ENCODE results near the gene PMFBP1. TPM values are rescaled to one million over a fixed set of nuclear protein-coding genes. Genes with fewer than 3 reads are reported as not detected.

The PMFBP1 gene
- total RNA-seq, 2 experiments from 2014 or later, result 0.17 to 0.24 TPM

GRCh38 chr16:72202014-72202413, 30.1 kb upstream of the PMFBP1 start:
- Mint-ChIP-seq H3K9me3 (no peaks in the 10 kb centered on the region), H3K4me1 (ENCODE audit: low read depth) (peaks cover 7% of the 10 kb centered on the region), H3K4me3 (no peak overlapping the region), H3K36me3 (ENCODE audit: low read depth) (no peaks in the 10 kb centered on the region), H3K27ac (no peak overlapping the region), H3K27me3 (ENCODE audit: low read depth) (peaks cover 3% of the 10 kb centered on the region)
- intact Hi-C loops (cut with micrococcal nuclease), result no loop called here
- CTCF ChIA-PET, result interaction anchor here (2.0 kb wide), 1 partner anchor 77 kb away, joined by 5 read pairs; no protein-coding TSS in a partner anchor
- peak; percentile 6 for DNase-seq

- DNase-seq, result no peak
- intact Hi-C loops (cut with micrococcal nuclease), result no loop called here
- no peaks in the 10 kb centered on the region for H3K36me3 Mint-ChIP-seq (ENCODE audit: low read depth)
- no peak overlapping the region for H3K4me3 Mint-ChIP-seq
- CTCF ChIA-PET, result no interaction called here
- peaks cover 7% of the 10 kb centered on the region for H3K4me1 Mint-ChIP-seq (ENCODE audit: low read depth)
- no peaks in the 10 kb centered on the region for H3K9me3 Mint-ChIP-seq
- peaks cover 3% of the 10 kb centered on the region for H3K27me3 Mint-ChIP-seq (ENCODE audit: low read depth)
- no peak overlapping the region for H3K27ac Mint-ChIP-seq
Observed at GRCh38 chr16:72201387-72201786, 29.4 kb upstream of the PMFBP1 start.

- Mint-ChIP-seq H3K36me3 (ENCODE audit: low read depth) (no peaks in the 10 kb centered on the region), H3K4me3 (no peak overlapping the region), H3K9me3 (no peaks in the 10 kb centered on the region), H3K27me3 (ENCODE audit: low read depth) (peaks cover 3% of the 10 kb centered on the region), H3K27ac (no peak overlapping the region), H3K4me1 (ENCODE audit: low read depth) (peaks cover 7% of the 10 kb centered on the region)
- intact Hi-C loops (cut with micrococcal nuclease), result no loop called here
- CTCF ChIA-PET, result no interaction called here
- no peak for DNase-seq
Observed at GRCh38 chr16:72199761-72200337, 27.9 kb upstream of the PMFBP1 start.

- no peak overlapping the region for H3K4me3 Mint-ChIP-seq
- intact Hi-C loops (cut with micrococcal nuclease), result no loop called here
- peaks cover 7% of the 10 kb centered on the region for H3K4me1 Mint-ChIP-seq (ENCODE audit: low read depth)
- peaks cover 3% of the 10 kb centered on the region for H3K27me3 Mint-ChIP-seq (ENCODE audit: low read depth)
- H3K36me3 Mint-ChIP-seq (ENCODE audit: low read depth), result no peaks in the 10 kb centered on the region
- DNase-seq, result no peak
- CTCF ChIA-PET, result no interaction called here
- no peak overlapping the region for H3K27ac Mint-ChIP-seq
- H3K9me3 Mint-ChIP-seq, result no peaks in the 10 kb centered on the region
Observed at GRCh38 chr16:72198771-72199201, 26.8 kb upstream of the PMFBP1 start.

- no peak for DNase-seq
- H3K9me3 Mint-ChIP-seq, result no peaks in the 10 kb centered on the region
- peaks cover under 1% of the 10 kb centered on the region for H3K4me1 Mint-ChIP-seq (ENCODE audit: low read depth)
- CTCF ChIA-PET, result no interaction called here
- H3K27me3 Mint-ChIP-seq (ENCODE audit: low read depth), result no peaks in the 10 kb centered on the region
- H3K27ac Mint-ChIP-seq, result no peak overlapping the region
- no peaks in the 10 kb centered on the region for H3K36me3 Mint-ChIP-seq (ENCODE audit: low read depth)
- intact Hi-C loops (cut with micrococcal nuclease), result no loop called here
- no peak overlapping the region for H3K4me3 Mint-ChIP-seq
Observed at GRCh38 chr16:72198021-72198711, 26.2 kb upstream of the PMFBP1 start.

GRCh38 chr16:72197545-72197944, 25.6 kb upstream of the PMFBP1 start:
- H3K9me3 Mint-ChIP-seq, result no peaks in the 10 kb centered on the region
- intact Hi-C loops (cut with micrococcal nuclease), result no loop called here
- H3K27me3 Mint-ChIP-seq (ENCODE audit: low read depth), result no peaks in the 10 kb centered on the region

GRCh38 chr16:72195609-72196008, 23.7 kb upstream of the PMFBP1 start:
- no peak for DNase-seq
- intact Hi-C loops (cut with micrococcal nuclease), result no loop called here
- CTCF ChIA-PET, result interaction anchor here (0.7 kb wide), 1 partner anchor 70 kb away, joined by 3 read pairs; no protein-coding TSS in a partner anchor
- no peak overlapping the region for H3K4me3 Mint-ChIP-seq
- H3K9me3 Mint-ChIP-seq, result no peaks in the 10 kb centered on the region
- no peak overlapping the region for H3K27ac Mint-ChIP-seq
- H3K4me1 Mint-ChIP-seq (ENCODE audit: low read depth), result no peaks in the 10 kb centered on the region
- no peaks in the 10 kb centered on the region for H3K36me3 Mint-ChIP-seq (ENCODE audit: low read depth)
- H3K27me3 Mint-ChIP-seq (ENCODE audit: low read depth), result no peaks in the 10 kb centered on the region

More at GRCh38 chr16:72197545-72197944, 25.6 kb upstream of the PMFBP1 start:
- H3K27ac Mint-ChIP-seq, result no peak overlapping the region
- no peak for DNase-seq
- H3K4me3 Mint-ChIP-seq, result no peak overlapping the region
- H3K36me3 Mint-ChIP-seq (ENCODE audit: low read depth), result no peaks in the 10 kb centered on the region
- CTCF ChIA-PET, result no interaction called here
- H3K4me1 Mint-ChIP-seq (ENCODE audit: low read depth), result no peaks in the 10 kb centered on the region

GRCh38 chr16:72191551-72191950, 19.6 kb upstream of the PMFBP1 start:
- Mint-ChIP-seq H3K4me1 (ENCODE audit: low read depth) (no peaks in the 10 kb centered on the region), H3K9me3 (no peaks in the 10 kb centered on the region), H3K4me3 (no peak overlapping the region), H3K27me3 (ENCODE audit: low read depth) (no peaks in the 10 kb centered on the region), H3K36me3 (ENCODE audit: low read depth) (no peaks in the 10 kb centered on the region), H3K27ac (no peak overlapping the region)
- no peak for DNase-seq
- intact Hi-C loops (cut with micrococcal nuclease), result no loop called here
- CTCF ChIA-PET, result interaction anchor here (0.6 kb wide), 1 partner anchor 50 kb away, joined by 3 read pairs; no protein-coding TSS in a partner anchor

- Mint-ChIP-seq H3K4me1 (ENCODE audit: low read depth) (no peaks in the 10 kb centered on the region), H3K27me3 (ENCODE audit: low read depth) (no peaks in the 10 kb centered on the region), H3K27ac (no peak overlapping the region), H3K4me3 (no peak overlapping the region), H3K36me3 (ENCODE audit: low read depth) (no peaks in the 10 kb centered on the region), H3K9me3 (no peaks in the 10 kb centered on the region)
- CTCF ChIA-PET, result no interaction called here
- intact Hi-C loops (cut with micrococcal nuclease), result no loop called here
- no peak for DNase-seq
Observed at GRCh38 chr16:72189865-72190371, 18.0 kb upstream of the PMFBP1 start.

GRCh38 chr16:72188541-72188940, 16.6 kb upstream of the PMFBP1 start:
- Mint-ChIP-seq H3K4me1 (ENCODE audit: low read depth) (no peaks in the 10 kb centered on the region), H3K27ac (no peak overlapping the region), H3K36me3 (ENCODE audit: low read depth) (no peaks in the 10 kb centered on the region)

GRCh38 chr16:72187551-72187950, 15.6 kb upstream of the PMFBP1 start:
- no peaks in the 10 kb centered on the region for H3K36me3 Mint-ChIP-seq (ENCODE audit: low read depth)
- H3K4me3 Mint-ChIP-seq, result no peak overlapping the region
- no peaks in the 10 kb centered on the region for H3K4me1 Mint-ChIP-seq (ENCODE audit: low read depth)
- no peaks in the 10 kb centered on the region for H3K9me3 Mint-ChIP-seq
- H3K27me3 Mint-ChIP-seq (ENCODE audit: low read depth), result no peaks in the 10 kb centered on the region
- intact Hi-C loops (cut with micrococcal nuclease), result no loop called here
- CTCF ChIA-PET, result no interaction called here
- DNase-seq, result no peak
- no peak overlapping the region for H3K27ac Mint-ChIP-seq

More at GRCh38 chr16:72188541-72188940, 16.6 kb upstream of the PMFBP1 start:
- Mint-ChIP-seq H3K9me3 (no peaks in the 10 kb centered on the region), H3K27me3 (ENCODE audit: low read depth) (no peaks in the 10 kb centered on the region), H3K4me3 (no peak overlapping the region)
- DNase-seq, result no peak
- CTCF ChIA-PET, result interaction anchor here (0.9 kb wide), 1 partner anchor 64 kb away, joined by 4 read pairs; no protein-coding TSS in a partner anchor
- intact Hi-C loops (cut with micrococcal nuclease), result no loop called here

GRCh38 chr16:72182976-72183375, 11.0 kb upstream of the PMFBP1 start:
- DNase-seq, result no peak
- CTCF ChIA-PET, result no interaction called here
- no peaks in the 10 kb centered on the region for H3K4me1 Mint-ChIP-seq (ENCODE audit: low read depth)
- no peaks in the 10 kb centered on the region for H3K27me3 Mint-ChIP-seq (ENCODE audit: low read depth)
- no peak overlapping the region for H3K27ac Mint-ChIP-seq
- no peaks in the 10 kb centered on the region for H3K9me3 Mint-ChIP-seq
- intact Hi-C loops (cut with micrococcal nuclease), result no loop called here
- no peak overlapping the region for H3K4me3 Mint-ChIP-seq
- H3K36me3 Mint-ChIP-seq (ENCODE audit: low read depth), result no peaks in the 10 kb centered on the region
